NT2/D1 (cell line): Measurements from ENCODE around the gene L3MBTL3.

ENCODE experiments used
- YY1 ChIP-seq: IDR thresholded peaks from 2 replicates; pipeline ENCODE4 v1.6.1; 2011; ENCODE audit not compliant: insufficient read length, insufficient read depth
- ZNF274 ChIP-seq: IDR thresholded peaks from 2 replicates; pipeline ENCODE4 v1.6.1; 2011; ENCODE audit warnings: mild to moderate bottlenecking, low read depth, low read length

- TF ChIP-seq ZNF274 (no peak), YY1 (no peak)
These were observed 111.4 kb downstream of the L3MBTL3 start for GRCh38 chr6:130129762-130130246.
